ENCODE measurements around the gene SRPK2.
"Not testable (repeated sequence)": the region's sequence is repeated elsewhere in the genome, so short reads cannot be mapped to it uniquely, and the experiment has no call there.

The SRPK2 gene

GRCh38 chr7:105369944-105370343 lies 18.8 kb downstream of the SRPK2 start:
- Histone ChIP-seq H3K9me3 (ENCODE audit: control insufficient read depth, insufficient read depth, low read depth, low read length) (no peaks in the 10 kb centered on the region), H3K4me3 (ENCODE audit: low read depth, low read length) (no peak overlapping the region), H3K36me3 (ENCODE audit: control insufficient read depth, insufficient read depth, low read length) (no peaks in the 10 kb centered on the region), H3K9ac (ENCODE audit: low read length) (no peak overlapping the region), H3K4me1 (ENCODE audit: control insufficient read depth, insufficient read depth, low read length) (no peaks in the 10 kb centered on the region), H3K27me3 (ENCODE audit: control insufficient read depth, insufficient read depth, low read length) (no peaks in the 10 kb centered on the region), H3K27ac (ENCODE audit: low read depth, low read length) (no peak overlapping the region)

- no peaks in the 10 kb centered on the region for H3K4me1 ChIP-seq (ENCODE audit: control insufficient read depth, insufficient read depth, low read length)
- H3K9me3 ChIP-seq (ENCODE audit: control insufficient read depth, insufficient read depth, low read depth, low read length), result no peaks in the 10 kb centered on the region
- H3K9ac ChIP-seq (ENCODE audit: low read length), result no peak overlapping the region
- H3K36me3 ChIP-seq (ENCODE audit: control insufficient read depth, insufficient read depth, low read length), result no peaks in the 10 kb centered on the region
- H3K4me3 ChIP-seq (ENCODE audit: low read depth, low read length), result no peak overlapping the region
- no peaks in the 10 kb centered on the region for H3K27me3 ChIP-seq (ENCODE audit: control insufficient read depth, insufficient read depth, low read length)
- H3K27ac ChIP-seq (ENCODE audit: low read depth, low read length), result no peak overlapping the region
These were observed 21.3 kb downstream of the SRPK2 start for GRCh38 chr7:105367458-105367857.

GRCh38 chr7:105365541-105366534 lies 22.9 kb downstream of the SRPK2 start:
- H3K27me3 ChIP-seq (ENCODE audit: control insufficient read depth, insufficient read depth, low read length), result no peaks in the 10 kb centered on the region
- H3K36me3 ChIP-seq (ENCODE audit: control insufficient read depth, insufficient read depth, low read length), result no peaks in the 10 kb centered on the region
- no peaks in the 10 kb centered on the region for H3K4me1 ChIP-seq (ENCODE audit: control insufficient read depth, insufficient read depth, low read length)
- H3K27ac ChIP-seq (ENCODE audit: low read depth, low read length), result no peak overlapping the region
- H3K9ac ChIP-seq (ENCODE audit: low read length), result no peak overlapping the region
- H3K9me3 ChIP-seq (ENCODE audit: control insufficient read depth, insufficient read depth, low read depth, low read length), result no peaks in the 10 kb centered on the region
- H3K4me3 ChIP-seq (ENCODE audit: low read depth, low read length), result no peak overlapping the region

GRCh38 chr7:105364684-105365083 lies 24.0 kb downstream of the SRPK2 start:
- Histone ChIP-seq H3K4me1 (ENCODE audit: control insufficient read depth, insufficient read depth, low read length) (no peaks in the 10 kb centered on the region), H3K36me3 (ENCODE audit: control insufficient read depth, insufficient read depth, low read length) (no peaks in the 10 kb centered on the region)

GRCh38 chr7:105363657-105364056 lies 25.1 kb downstream of the SRPK2 start:
- H3K27ac ChIP-seq (ENCODE audit: low read depth, low read length); H3K9ac ChIP-seq (ENCODE audit: low read length); H3K4me1 ChIP-seq (ENCODE audit: control insufficient read depth, insufficient read depth, low read length); H3K27me3 ChIP-seq (ENCODE audit: control insufficient read depth, insufficient read depth, low read length); H3K9me3 ChIP-seq (ENCODE audit: control insufficient read depth, insufficient read depth, low read depth, low read length); H3K4me3 ChIP-seq (ENCODE audit: low read depth, low read length); H3K36me3 ChIP-seq (ENCODE audit: control insufficient read depth, insufficient read depth, low read length): not testable (repeated sequence)

More at GRCh38 chr7:105364684-105365083, 24.0 kb downstream of the SRPK2 start:
- H3K27ac ChIP-seq (ENCODE audit: low read depth, low read length), result no peak overlapping the region
- H3K27me3 ChIP-seq (ENCODE audit: control insufficient read depth, insufficient read depth, low read length), result no peaks in the 10 kb centered on the region
- no peaks in the 10 kb centered on the region for H3K9me3 ChIP-seq (ENCODE audit: control insufficient read depth, insufficient read depth, low read depth, low read length)
- H3K9ac ChIP-seq (ENCODE audit: low read length), result no peak overlapping the region
- H3K4me3 ChIP-seq (ENCODE audit: low read depth, low read length), result no peak overlapping the region

- not testable (repeated sequence) for H3K9me3 ChIP-seq (ENCODE audit: control insufficient read depth, insufficient read depth, low read depth, low read length); H3K27ac ChIP-seq (ENCODE audit: low read depth, low read length); H3K36me3 ChIP-seq (ENCODE audit: control insufficient read depth, insufficient read depth, low read length); H3K27me3 ChIP-seq (ENCODE audit: control insufficient read depth, insufficient read depth, low read length); H3K4me3 ChIP-seq (ENCODE audit: low read depth, low read length); H3K9ac ChIP-seq (ENCODE audit: low read length)
- peaks cover 12% of the 10 kb centered on the region for H3K4me1 ChIP-seq (ENCODE audit: control insufficient read depth, insufficient read depth, low read length)
These were observed 26.0 kb downstream of the SRPK2 start for GRCh38 chr7:105362685-105363084.

GRCh38 chr7:105361995-105362394 lies 26.7 kb downstream of the SRPK2 start:
- H3K9me3 ChIP-seq (ENCODE audit: control insufficient read depth, insufficient read depth, low read depth, low read length); H3K36me3 ChIP-seq (ENCODE audit: control insufficient read depth, insufficient read depth, low read length); H3K27ac ChIP-seq (ENCODE audit: low read depth, low read length); H3K27me3 ChIP-seq (ENCODE audit: control insufficient read depth, insufficient read depth, low read length); H3K4me3 ChIP-seq (ENCODE audit: low read depth, low read length); H3K9ac ChIP-seq (ENCODE audit: low read length): not testable (repeated sequence)
- peaks cover 12% of the 10 kb centered on the region for H3K4me1 ChIP-seq (ENCODE audit: control insufficient read depth, insufficient read depth, low read length)

- H3K4me1 ChIP-seq (ENCODE audit: control insufficient read depth, insufficient read depth, low read length), result peaks cover 12% of the 10 kb centered on the region
- H3K4me3 ChIP-seq (ENCODE audit: low read depth, low read length); H3K9me3 ChIP-seq (ENCODE audit: control insufficient read depth, insufficient read depth, low read depth, low read length); H3K27me3 ChIP-seq (ENCODE audit: control insufficient read depth, insufficient read depth, low read length); H3K27ac ChIP-seq (ENCODE audit: low read depth, low read length); H3K36me3 ChIP-seq (ENCODE audit: control insufficient read depth, insufficient read depth, low read length); H3K9ac ChIP-seq (ENCODE audit: low read length): not testable (repeated sequence)
These were observed 28.6 kb downstream of the SRPK2 start for GRCh38 chr7:105360149-105360548.

- no peaks in the 10 kb centered on the region for H3K27me3 ChIP-seq (ENCODE audit: control insufficient read depth, insufficient read depth, low read length)
- no peak overlapping the region for H3K9ac ChIP-seq (ENCODE audit: low read length)
- no peaks in the 10 kb centered on the region for H3K9me3 ChIP-seq (ENCODE audit: control insufficient read depth, insufficient read depth, low read depth, low read length)
- no peaks in the 10 kb centered on the region for H3K36me3 ChIP-seq (ENCODE audit: control insufficient read depth, insufficient read depth, low read length)
- peaks cover 19% of the 10 kb centered on the region for H3K4me1 ChIP-seq (ENCODE audit: control insufficient read depth, insufficient read depth, low read length)
- no peak overlapping the region for H3K27ac ChIP-seq (ENCODE audit: low read depth, low read length)
- H3K4me3 ChIP-seq (ENCODE audit: low read depth, low read length), result no peak overlapping the region
These were observed 33.0 kb downstream of the SRPK2 start for GRCh38 chr7:105355701-105356100.

GRCh38 chr7:105354383-105354782 lies 34.3 kb downstream of the SRPK2 start:
- Histone ChIP-seq H3K27ac (ENCODE audit: low read depth, low read length) (no peak overlapping the region), H3K4me3 (ENCODE audit: low read depth, low read length) (no peak overlapping the region), H3K4me1 (ENCODE audit: control insufficient read depth, insufficient read depth, low read length) (peaks cover 18% of the 10 kb centered on the region), H3K9ac (ENCODE audit: low read length) (no peak overlapping the region), H3K36me3 (ENCODE audit: control insufficient read depth, insufficient read depth, low read length) (no peaks in the 10 kb centered on the region), H3K9me3 (ENCODE audit: control insufficient read depth, insufficient read depth, low read depth, low read length) (no peaks in the 10 kb centered on the region), H3K27me3 (ENCODE audit: control insufficient read depth, insufficient read depth, low read length) (no peaks in the 10 kb centered on the region)

- Histone ChIP-seq H3K4me1 (ENCODE audit: control insufficient read depth, insufficient read depth, low read length) (peaks cover 13% of the 10 kb centered on the region), H3K27ac (ENCODE audit: low read depth, low read length) (no peak overlapping the region), H3K9me3 (ENCODE audit: control insufficient read depth, insufficient read depth, low read depth, low read length) (no peaks in the 10 kb centered on the region), H3K27me3 (ENCODE audit: control insufficient read depth, insufficient read depth, low read length) (no peaks in the 10 kb centered on the region), H3K36me3 (ENCODE audit: control insufficient read depth, insufficient read depth, low read length) (no peaks in the 10 kb centered on the region), H3K4me3 (ENCODE audit: low read depth, low read length) (no peak overlapping the region), H3K9ac (ENCODE audit: low read length) (no peak overlapping the region)
These were observed 34.9 kb downstream of the SRPK2 start for GRCh38 chr7:105353752-105354328.
